NCI-H2107 (cell line): ENCODE data around the gene MEN1.
A peak's percentile ranks its signal among the peaks of the same experiment; 100 is the strongest.
"Not testable (repeated sequence)": the region's sequence is repeated elsewhere in the genome, so short reads cannot be mapped to it uniquely, and the experiment has no call there.

Experiments used
- DNase-seq: peaks from one replicate; lab custom pipeline; 2025; lab: John Stamatoyannopoulos, UW

MEN1 gene

DNA sequence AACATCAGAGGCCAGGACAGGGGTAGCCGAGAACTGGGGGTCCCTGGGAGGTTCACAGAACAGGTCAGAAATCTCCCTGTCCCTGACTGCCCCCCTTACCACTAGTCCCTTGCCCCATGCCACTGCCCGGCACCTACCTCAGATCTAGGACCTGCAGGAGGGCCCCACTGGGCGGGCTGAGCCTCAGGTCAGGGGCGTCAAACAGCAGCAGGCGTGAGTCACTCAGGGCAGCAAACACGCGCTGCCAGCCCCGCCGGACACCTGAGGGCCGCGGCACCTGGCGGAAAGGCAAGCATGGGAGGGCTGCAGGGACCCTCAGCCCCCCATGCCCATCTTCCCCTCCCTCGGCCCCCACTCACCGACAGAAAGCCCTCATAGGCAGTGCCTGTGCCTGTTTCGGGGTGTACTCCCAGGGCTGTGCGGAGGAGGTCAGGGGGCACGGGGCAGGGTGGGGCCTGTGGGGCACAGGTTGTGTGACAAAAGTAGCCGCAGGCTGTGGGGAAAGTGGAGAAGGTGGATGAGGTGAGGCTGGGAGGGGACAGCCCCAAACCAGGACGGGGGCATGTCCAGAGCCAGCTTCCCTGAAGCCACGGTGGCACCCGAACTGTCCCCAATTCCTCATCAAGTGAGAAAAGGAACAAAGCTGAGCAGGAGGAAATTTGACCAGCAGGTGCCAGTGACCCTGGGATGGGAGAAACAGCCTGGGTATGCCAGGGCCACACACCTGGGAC lies 22.3 kb upstream of the MEN1 start:
- DNase-seq, result no peak

DNA sequence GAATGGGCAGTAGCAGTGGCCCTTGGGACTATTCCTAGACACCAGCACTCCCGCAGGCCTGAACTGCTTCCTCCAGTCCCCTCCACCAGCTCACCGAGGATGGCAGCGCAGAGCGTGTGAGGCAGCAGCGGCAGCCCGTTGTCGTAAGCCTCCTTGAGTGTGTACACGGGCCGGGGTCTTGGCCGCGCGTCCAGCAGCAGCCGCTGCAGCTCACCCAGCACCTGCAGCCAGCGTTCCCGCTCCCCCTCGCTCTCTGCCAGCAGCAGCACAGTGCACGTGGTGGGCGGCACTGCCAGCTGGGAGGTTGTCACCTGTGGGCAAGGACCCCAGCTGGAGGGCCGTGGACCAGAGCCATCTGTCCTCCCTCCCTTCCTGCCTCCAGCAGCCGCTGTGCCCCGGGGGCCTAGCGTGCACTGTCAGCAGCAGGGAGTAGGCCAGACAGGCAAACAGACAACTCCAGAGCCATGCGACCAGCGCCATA lies 21.1 kb upstream of the MEN1 start:
- no peak for DNase-seq

DNA sequence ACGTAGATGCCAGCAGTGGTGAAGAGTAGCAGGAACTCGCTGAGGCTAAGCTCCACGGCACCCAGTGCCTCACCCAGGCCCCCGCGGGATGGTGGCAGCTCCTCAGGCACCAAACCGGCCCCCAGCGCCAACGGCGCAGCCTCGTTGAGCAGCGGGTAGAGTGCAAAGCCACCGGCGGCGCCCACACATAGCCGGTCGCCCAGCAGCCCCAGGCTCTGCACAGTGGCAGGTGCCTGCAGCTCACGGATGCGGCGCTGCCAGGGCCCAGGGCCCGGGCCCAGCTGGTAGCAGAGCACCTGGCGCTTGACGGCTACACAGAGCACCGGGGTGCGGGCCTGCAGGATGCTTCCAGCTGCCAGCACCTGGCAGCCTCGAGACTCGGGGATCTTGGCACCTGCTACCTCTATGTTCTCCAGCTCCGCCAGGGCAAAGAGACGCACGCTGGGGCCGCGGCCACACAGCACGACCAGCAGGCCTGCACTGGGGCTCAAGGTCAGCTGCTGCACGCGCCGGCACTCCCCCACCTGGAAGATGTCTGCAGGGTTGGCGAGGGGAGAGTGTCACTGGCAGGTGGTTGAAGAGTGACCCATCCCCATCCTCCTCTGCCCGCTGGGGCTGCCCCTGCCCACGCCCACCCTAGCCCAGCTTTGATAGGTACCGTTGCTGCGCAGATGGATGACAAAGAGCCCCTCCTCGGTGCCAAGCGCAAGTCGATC lies 19.3 kb upstream of the MEN1 start:
- no peak for DNase-seq

GRCh38 chr11:64827451-64827839 lies 17.1 kb upstream of the MEN1 start:
- DNase-seq, result no peak

GRCh38 chr11:64826578-64827450 lies 16.5 kb upstream of the MEN1 start:
- DNase-seq, result no peak

DNA sequence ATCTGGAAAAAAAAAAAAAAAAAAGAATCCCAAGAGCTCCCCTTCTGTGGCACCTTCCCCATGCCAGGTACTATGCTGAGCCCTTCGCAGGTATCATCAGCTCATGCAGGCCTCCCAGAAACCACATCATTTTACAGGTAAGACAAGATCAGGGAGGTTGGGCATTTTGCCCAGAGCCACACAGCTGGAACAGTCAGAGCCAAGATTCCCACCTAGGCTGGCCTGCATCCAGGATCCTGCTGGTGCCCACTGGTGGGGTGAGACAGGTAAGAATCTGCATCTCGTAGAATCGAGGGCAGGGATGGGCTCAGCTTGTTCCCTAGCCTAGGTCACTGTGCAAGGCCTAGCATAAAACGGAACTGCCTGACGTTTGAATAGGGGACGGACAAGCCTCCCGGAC lies 15.7 kb upstream of the MEN1 start:
- DNase-seq, result no peak

GRCh38 chr11:64823568-64824119 lies 13.3 kb upstream of the MEN1 start:
- no peak for DNase-seq

DNA sequence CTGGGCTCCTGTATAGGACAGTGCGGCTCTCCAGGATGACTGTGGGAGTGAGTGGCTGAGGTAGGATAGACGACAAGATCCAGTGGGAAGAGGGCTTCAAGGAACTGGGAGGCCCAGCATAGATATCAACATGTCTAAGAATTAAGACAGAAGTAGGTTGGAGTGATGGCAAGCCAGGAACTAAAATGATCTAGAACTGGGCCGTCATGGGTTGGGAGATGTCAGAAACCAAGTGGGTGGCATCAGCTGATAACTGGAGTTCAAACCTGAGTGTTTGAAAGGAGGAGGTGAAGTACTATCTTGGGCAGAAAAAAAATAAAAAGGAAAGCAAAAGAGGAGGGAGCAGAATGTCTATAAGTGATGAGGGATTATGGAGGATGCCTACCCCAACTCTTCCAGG lies 7.1 kb upstream of the MEN1 start:
- DNase-seq, result no peak

DNA sequence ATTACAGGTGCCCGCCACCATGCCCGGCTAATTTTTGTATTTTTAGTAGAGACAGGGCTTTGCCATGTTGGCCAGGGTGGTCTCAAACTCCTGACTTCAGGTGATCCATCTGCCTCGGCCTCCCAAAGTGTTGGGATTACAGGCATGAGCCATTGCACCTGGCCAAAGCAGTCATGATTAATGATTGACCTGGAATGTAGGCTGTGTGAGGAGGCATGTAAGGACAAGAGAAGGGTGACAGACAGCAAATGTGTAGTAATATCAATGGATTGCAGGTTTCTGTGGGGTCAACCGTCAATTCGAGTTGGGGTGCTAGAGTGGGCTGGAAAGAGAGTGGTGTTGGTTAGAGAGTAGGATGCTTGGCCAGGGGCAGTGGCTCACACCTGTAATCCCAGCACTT lies 5.1 kb upstream of the MEN1 start:
- DNase-seq, result not testable (repeated sequence)

DNA sequence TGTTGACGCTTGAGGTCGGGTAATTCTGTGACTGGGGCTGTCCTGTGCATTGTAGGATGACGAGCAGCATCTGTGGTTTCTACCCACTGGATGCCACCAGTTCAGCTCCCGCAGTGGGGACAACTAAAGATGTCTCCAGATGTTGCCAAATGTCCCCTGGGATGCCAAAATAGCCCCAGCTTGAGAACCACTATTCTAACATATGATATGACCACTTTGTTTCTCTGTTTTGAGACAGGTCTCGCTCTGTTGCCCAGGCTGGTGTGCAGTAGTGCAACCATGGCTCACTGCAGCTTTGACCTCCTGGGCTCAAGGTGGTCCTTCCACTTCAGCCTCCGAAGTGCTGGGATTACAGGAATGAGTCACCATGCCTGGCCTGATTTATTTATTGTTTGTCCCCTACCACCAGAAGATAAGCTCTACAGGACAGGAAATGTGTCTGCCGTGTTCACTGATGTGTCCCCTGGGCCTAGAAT lies 4.4 kb upstream of the MEN1 start:
- no peak for DNase-seq

DNA sequence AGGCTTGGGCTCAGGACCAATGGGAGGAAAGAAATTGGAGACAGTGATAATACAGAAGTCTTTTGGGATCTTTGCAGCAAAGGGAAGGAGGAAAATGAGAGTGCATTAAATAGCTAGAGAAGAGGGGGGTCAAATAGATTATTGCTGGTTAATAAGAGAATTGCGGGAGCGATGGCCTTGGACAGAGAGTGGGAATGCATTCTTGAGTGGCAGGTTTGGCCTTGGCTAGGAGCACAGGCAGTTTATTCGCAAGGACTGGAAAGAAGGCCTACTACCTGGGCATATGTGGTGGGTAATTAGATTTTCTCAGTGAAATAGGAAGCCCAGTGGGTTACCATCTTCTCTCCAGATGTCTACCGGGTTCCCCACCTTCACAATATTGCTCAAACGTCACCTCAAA lies 3.5 kb upstream of the MEN1 start:
- DNase-seq, result no peak

DNA sequence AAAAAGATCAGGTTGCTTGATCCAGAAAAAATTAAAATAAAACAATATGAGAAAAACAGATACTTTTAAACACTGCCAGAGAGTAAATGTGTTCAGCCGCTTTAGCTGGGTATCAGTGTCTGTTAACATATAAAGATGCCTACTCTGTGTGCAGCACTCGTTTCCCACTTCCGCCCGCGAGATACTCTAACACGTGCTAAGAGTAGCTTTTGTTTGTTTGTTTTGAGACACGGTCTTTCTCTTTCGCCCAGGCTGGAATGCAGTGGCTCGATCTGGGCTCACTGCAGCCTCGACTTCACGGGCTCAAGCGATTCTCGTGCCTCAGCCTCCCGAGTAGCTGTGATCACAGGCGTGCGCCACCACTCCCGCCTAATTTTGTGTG lies 531 bp upstream of the MEN1 start:
- DNase-seq, result no peak

DNA sequence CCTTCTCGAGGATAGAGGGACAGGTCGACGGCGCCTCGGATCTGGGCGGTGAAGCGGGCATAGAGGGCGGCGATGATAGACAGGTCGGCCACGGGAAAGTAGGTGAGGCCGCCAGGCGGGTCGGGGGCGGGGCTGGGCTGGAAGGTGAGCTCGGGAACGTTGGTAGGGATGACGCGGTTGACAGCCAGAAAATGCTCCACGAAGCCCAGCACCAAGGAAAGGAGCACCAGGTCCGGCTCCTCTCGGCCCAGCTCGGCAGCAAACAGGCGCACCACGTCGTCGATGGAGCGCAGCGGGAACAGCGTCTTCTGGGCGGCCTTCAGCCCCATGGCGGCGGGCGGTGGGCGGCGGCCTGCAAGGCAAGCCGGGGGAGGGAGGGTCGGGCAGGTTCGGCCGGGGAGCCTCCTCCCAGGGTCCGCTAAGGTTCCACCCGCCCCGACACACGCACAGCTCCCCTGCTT lies 540 bp downstream of the MEN1 start:
- DNase-seq, result no peak

DNA sequence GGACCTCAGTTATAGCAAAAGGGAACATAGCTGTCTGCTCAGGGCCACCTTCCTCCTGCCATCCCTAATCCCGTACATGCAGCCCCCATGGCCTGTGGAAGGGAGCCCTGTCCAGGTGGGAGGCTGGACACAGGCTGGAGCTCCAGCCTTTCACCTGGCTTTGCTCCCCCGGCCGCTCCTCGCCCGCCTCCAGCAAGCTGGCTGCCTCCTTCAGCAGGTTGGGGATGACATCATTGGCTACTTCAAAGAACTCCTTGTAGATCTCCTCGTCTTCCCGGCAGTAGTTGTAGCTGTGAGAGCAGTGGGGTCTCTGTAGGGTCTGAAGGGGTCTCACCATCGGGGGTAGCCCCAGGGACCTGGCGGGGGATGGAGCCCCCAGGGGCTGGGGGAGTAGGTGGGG lies 4.9 kb downstream of the MEN1 start:
- no peak for DNase-seq

- DNase-seq, result no peak
Measured at GRCh38 chr11:64804346-64805210, 5.8 kb downstream of the MEN1 start.

DNA sequence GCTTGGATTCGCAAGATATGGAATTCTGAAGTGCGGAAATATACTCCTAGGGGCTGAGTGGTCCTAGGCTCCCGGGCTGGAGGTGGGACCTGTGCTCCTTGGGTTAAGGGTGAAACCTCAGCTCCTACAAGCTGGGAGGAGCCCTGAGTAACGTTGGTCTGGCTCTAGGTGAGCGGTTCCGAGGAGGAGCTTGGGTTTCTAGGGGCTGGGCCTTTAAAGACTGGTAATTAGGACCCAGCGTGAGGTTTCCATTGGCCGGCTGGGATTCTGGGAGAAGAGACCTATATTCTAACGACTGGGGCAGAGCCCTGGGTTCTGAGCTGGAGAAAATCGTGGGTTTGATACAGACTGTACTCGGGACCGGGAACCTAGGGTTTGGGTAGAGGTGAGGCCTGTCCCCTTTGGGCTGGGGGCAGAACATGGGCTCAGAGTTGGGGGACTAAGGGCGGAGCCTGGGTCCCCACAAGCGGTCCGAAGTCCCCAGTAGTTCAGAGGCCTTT lies 6.5 kb downstream of the MEN1 start:
- DNase-seq, result no peak

- DNase-seq, result peak; percentile 76
Measured at GRCh38 chr11:64803158-64803845, 7.0 kb downstream of the MEN1 start, which contains the start of gene MAP4K2. MAP4K2 (minus strand) TSS chr11:64803214; CDS start chr11:64803149, 65 bp downstream.

DNA sequence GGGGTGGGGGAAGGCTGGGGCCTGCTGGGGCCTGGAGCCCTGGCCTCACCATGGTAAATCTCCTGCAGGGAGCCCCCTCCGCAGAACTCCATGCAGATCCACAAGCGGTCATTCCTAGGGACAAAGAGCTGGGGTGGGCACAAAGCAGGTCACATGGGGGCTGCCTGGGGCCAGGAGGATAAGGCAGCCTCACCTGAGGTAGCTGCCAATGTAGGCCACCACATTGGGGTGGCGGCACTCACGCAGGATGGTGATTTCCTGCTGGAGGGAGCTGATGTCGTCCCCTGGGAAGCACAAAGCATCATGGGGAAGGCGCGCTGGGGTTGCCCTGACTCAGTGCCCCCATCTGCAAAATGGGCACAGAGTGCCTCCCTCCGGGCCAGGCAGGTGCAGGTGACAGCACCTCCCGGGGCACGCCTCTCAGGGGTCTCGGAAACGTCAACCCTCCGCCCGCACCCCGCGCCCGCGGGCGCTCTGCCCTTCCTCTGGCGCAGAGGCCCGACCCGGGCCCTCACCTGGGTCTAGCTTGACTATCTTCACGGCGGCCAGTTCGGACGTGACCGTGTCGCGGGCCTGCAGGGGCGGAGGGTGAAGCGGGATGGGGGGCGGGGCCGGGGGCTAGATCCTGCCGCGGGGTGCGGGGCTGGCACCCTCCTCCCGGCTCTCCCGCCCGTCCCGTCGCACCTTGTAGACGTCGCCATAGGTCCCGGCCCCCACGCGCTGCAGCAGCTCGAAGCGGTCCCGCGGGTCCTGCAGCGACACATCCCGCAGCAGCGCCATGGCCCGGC lies 7.8 kb downstream of the MEN1 start:
- no peak for DNase-seq
